NCI-H1436 (cell line): ENCODE measurements around the gene USP3.

Experiments used
- DNase-seq: peaks from one replicate; lab custom pipeline; 2025; lab: John Stamatoyannopoulos, UW

Gene USP3

GRCh38 chr15:63544258-63545026 is 40.0 kb downstream of the USP3 start:
- no peak for DNase-seq

DNA sequence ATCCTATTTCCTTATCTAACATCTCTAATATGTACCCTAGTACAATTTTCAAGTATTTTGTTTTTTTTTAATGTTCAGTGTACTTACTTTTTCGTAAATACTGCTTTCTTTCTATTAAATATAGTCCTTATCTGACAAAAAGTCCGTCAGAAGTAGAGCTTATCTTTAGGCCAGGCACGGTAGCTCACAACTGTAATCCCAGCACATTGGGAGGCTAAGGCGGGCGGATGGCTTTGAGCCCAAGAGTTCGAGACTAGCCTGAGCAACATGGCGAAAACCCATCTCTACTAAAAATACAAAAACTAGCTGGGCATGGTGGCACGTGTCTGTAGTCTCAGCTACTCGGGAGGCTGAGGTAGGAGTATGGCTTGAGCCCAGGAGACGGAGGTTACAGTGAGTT is 41.1 kb downstream of the USP3 start:
- DNase-seq = no peak

- DNase-seq = no peak
These were observed 47.0 kb downstream of the USP3 start for GRCh38 chr15:63551400-63551799.

DNA sequence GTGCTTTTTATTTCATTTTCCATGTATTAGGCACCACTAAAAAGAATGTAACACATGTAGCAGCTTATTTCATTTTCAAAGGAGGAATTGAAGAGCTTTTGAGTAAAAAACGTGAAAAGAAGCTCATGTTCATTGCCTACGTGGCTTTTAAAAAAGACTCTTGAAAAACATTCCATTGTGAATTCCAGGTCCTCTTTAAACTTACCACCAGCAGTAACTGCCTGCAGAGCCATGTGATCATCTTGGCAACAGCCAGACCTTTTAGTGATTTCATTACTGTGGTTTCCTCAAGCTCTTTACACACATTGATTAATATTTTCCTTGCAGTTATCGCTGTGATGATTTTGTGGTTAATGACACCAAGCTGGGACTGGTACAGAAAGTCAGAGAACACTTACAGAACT is 49.0 kb downstream of the USP3 start:
- DNase-seq = no peak

- DNase-seq = no peak
These were observed 50.0 kb downstream of the USP3 start for GRCh38 chr15:63554337-63554927.

DNA sequence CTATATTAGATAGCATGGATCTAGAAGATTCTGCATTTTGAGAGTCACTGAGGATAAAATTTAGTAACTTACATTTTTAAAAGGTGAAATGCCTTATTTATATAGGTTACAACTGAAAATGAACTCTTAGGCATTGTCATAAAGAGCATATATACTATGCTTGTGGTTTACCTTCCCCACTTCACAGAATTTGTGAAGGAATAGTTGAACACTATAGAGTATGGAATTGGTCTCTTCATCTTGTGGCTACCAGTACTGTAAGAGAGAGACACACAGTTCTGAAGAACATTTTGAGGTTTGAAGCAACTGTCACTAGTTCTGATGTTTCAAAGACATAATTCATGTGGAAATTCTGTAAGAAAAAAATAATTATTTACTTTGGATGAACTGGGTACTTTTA is 51.1 kb downstream of the USP3 start:
- no peak for DNase-seq

- DNase-seq = no peak
These were observed 51.9 kb downstream of the USP3 start for GRCh38 chr15:63556246-63556645.

- DNase-seq = no peak
These were observed 52.3 kb downstream of the USP3 start for GRCh38 chr15:63556736-63557135.

GRCh38 chr15:63559753-63560152 is 55.4 kb downstream of the USP3 start:
- no peak for DNase-seq

GRCh38 chr15:63560741-63561448 is 56.5 kb downstream of the USP3 start:
- DNase-seq = no peak

- no peak for DNase-seq
These were observed 59.7 kb downstream of the USP3 start for GRCh38 chr15:63564093-63564492.

DNA sequence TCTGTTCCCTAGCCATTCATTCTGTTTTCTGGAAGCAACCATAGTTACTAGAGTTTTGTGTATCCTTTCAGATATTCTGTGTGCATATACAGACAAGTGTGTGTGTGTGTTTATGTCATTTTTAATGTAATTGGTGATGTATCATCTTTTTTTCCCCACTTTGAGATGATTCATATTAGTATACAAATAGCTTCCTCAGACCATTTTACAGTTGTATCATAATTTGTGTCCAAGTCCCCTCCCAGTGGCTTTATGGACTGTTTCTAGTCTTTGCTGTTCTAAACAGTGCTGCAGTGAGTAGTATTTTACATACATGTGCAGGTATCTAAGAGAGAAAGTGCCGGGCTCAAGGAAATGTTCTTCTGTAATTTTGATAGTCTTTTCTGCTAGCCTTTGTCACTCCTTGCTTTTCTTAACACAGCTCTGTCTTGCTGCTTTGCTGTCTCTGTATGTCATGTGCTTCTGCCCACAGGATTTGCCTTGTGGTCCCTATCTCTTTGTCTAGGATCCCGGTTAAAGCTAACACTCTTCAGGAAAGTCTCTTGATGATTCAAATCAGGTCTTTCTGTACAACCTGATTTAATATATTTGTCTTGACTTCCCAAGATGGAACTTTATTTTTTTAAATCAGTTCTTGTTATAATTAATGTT is 61.3 kb downstream of the USP3 start:
- DNase-seq = no peak

DNA sequence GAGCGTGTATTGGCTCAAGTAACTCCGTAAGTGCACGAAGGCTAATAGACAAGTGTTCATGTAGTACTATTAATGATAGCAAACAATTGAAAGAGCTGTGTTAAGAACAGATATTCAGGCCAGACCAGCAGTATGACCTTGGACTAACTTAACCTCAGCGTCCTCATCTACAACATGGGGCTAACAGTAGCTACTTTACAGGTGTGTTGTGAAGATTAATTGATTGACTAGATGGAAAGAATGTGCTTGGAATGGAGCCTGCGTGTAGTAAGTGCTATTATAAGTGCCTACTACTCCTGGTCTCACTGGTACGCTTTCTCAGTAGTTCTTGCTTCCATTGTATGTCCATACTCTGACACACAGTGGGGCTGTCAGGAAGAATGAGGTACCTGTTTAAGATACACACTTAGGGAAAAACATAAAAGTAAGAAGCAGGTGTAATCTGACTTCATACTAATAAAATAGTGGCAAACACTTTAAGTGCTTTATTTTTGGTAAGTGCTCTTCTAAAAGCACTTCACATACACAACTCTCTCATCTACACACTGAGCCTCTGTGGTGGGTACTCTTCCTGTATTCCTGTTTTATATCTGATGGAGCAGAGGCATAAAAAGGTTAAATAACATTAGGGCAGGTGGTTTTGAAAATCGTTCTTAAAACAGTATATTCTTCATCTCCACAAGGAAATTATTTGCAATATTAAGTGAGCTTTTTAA is 68.5 kb downstream of the USP3 start:
- no peak for DNase-seq

DNA sequence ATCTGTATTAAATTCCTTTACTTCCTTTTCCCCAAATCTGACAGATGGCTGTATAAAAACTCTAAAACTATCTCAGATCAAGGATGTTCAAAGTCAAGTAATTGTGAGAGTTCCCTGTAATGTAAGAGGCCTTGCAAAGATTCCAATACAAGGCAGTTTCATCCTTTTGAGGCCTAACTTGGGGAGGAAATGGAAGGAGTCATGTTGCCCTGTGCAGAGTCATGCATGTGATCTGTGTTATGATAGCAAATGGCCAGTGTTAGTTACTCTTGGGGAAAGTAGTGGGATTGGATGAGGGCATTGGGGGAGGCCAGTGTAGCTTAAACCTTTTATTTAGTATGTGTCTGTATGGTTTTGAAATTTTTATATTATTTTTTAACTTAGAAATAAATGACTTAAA is 69.1 kb downstream of the USP3 start:
- no peak for DNase-seq

- no peak for DNase-seq
These were observed 70.9 kb downstream of the USP3 start for GRCh38 chr15:63575312-63575711.

DNA sequence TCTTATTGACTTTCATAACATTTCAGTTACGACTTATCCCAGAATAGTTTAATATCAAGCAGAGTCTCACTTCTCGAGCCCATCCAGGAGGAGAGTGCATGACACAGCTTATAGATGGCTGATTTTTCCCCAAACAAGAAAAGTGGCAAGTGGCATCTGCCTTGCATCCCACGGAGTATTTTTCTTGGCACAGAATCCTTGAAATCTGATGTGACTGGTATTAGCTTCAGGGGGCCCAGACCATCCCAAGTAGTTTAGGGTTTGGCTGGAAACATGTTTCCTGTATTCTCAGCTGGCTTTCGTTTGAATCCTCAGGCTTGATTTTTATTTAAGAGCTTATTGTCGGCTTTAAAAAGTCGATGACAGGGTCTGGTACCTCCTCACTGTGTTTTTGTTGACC is 72.0 kb downstream of the USP3 start:
- DNase-seq = no peak

- DNase-seq = no peak
These were observed 77.8 kb downstream of the USP3 start for GRCh38 chr15:63582179-63582578.

GRCh38 chr15:63582718-63583426 is 78.5 kb downstream of the USP3 start:
- no peak for DNase-seq

- no peak for DNase-seq
These were observed 82.4 kb downstream of the USP3 start for GRCh38 chr15:63586790-63587189.

DNA sequence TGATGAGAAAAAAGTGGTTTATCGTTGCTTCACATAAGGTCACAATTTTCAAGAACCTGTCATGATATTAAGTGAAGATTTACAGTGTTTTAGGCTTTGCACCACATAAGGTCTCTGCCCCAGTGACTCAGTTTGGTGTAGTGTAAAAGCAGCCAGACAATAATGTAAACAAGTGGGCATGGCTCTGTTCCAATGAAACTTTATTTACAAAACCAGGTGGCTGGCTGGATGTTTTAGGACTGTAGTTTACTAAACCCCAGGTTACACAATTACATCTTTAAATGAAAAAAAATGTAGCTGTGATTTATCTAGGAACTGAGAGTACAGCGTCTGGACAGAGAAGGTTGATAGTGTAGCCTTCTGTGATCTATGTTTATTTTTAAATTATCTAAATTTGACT is 83.1 kb downstream of the USP3 start:
- DNase-seq = no peak

DNA sequence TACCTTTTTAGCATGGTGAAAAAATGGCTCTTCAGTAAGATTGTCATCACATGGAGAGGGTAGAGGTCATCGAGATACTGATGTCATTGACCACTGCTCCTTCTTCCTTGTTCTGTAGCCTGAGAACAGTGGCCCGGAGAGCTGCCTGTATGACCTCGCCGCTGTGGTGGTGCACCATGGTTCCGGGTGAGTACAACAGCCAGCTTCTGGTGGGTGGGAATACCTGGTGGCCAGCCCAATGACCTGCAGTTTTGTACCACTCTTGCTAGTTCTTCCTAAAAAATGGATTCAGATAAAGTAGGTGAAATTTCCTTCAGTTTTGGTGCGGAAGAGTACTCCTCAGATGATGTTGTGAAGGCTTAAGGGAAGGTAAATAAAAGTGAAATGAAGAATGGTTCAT is 84.4 kb downstream of the USP3 start:
- DNase-seq = no peak
